Endothelial cell of umbilical vein (primary cell): ENCODE data around the gene FBXO44. TPM values are rescaled to one million over a fixed set of nuclear protein-coding genes. Genes with fewer than 3 reads are reported as not detected.

Experiments
- BruUV-seq: library from RNA; stranded (reverse); fragments of 400-500 nt; replicated peaks from 2 replicates; lab custom pipeline; 2021; lab: Mats Ljungman, UMichigan
- CTCF ChIA-PET: fragments of 300-600, 350-600 bp; sonication (Branson Sonifier 250); formaldehyde crosslinking; loops from one replicate; lab custom pipeline; 2021; ENCODE audit warnings: antibody characterized with exemption, inconsistent platforms; lab: Charles Lee
- POLR2A ChIA-PET: fragments of 300-600, 350-600 bp; sonication (Branson Sonifier 250); formaldehyde crosslinking; loops from one replicate; lab custom pipeline; 2021; ENCODE audit warnings: antibody characterized with exemption, inconsistent platforms; lab: Charles Lee
- DNase-seq: peaks from one replicate; pipeline ENCODE4 v3.0.0-alpha.2; 2011; ENCODE audit warnings: low read depth, low spot score
- FAIRE-seq: peaks from 2 replicates; lab custom pipeline; 2011; peaks lifted over from hg19 to GRCh38; lab: Jason Lieb, UNC
- H2AFZ ChIP-seq: 2 replicates; pipeline ENCODE4 v1.6.0; 2012; ENCODE audit warnings: low read depth, low read length, control low read depth, inconsistent platforms
- H3K27ac ChIP-seq: 2 replicates; pipeline ENCODE4 v1.5.1; 2011; ENCODE audit warnings: low read depth, mild to moderate bottlenecking, control low read depth, low read length, moderate library complexity; ENCODE audit not compliant: insufficient read depth
- H3K27me3 ChIP-seq, 2 experiments: 2 replicates each; pipeline versions ENCODE4 v1.6.0 to v1.6.1; 2011; ENCODE audit warnings: low read length in 2 of 2, mixed read lengths in 1 of 2; ENCODE audit not compliant: control insufficient read depth in 2 of 2, insufficient read depth in 2 of 2
- H3K36me3 ChIP-seq, 2 experiments: 2 replicates in 1 of 2; 3 replicates in 1 of 2; pipeline ENCODE4 v1.5.1; 2011; ENCODE audit warnings: low read length in 2 of 2, mild to moderate bottlenecking in 1 of 2, moderate library complexity in 1 of 2; ENCODE audit not compliant: control insufficient read depth in 2 of 2, insufficient read depth in 2 of 2; ENCODE audit errors: extremely low read depth in 1 of 2
- H3K4me1 ChIP-seq: 3 replicates; pipeline ENCODE4 v1.5.1; 2011; ENCODE audit warnings: mild to moderate bottlenecking, low read length; ENCODE audit not compliant: control insufficient read depth, insufficient read depth; ENCODE audit errors: extremely low read depth
- H3K4me2 ChIP-seq: 2 replicates; pipeline ENCODE4 v1.6.1; 2011; ENCODE audit warnings: low read length, control low read depth, mixed read lengths; ENCODE audit not compliant: insufficient read depth
- H3K4me3 ChIP-seq, 3 experiments: fragments of 200-600 bp in 1 of 3; sonication (generic), shearing (Covaris generic) in 1 of 3; replicated peaks in 1 of 3; 2 replicates each; pipeline ENCODE4 v1.5.1; 2011 to 2016; ENCODE audit warnings: control low read depth in 3 of 3, low read length in 3 of 3, mild to moderate bottlenecking in 2 of 3, inconsistent platforms in 1 of 3, low read depth in 1 of 3, moderate library complexity in 1 of 3; ENCODE audit not compliant: insufficient read depth in 1 of 3
- H3K79me2 ChIP-seq: 2 replicates; pipeline ENCODE4 v1.6.0; 2012; ENCODE audit warnings: low read length, inconsistent platforms; ENCODE audit not compliant: control insufficient read depth, insufficient read depth
- H3K9ac ChIP-seq: replicated peaks from 2 replicates; pipeline ENCODE3; 2011; ENCODE audit warnings: low read length, control low read depth; ENCODE audit not compliant: insufficient read depth; ENCODE audit errors: extremely low read depth
- H3K9me1 ChIP-seq: replicated peaks from 3 replicates; pipeline ENCODE4 v1.6.0; 2011; ENCODE audit warnings: mild to moderate bottlenecking, low read length; ENCODE audit not compliant: control insufficient read depth, insufficient read depth; ENCODE audit errors: extremely low read depth
- H3K9me3 ChIP-seq: replicated peaks from 2 replicates; pipeline ENCODE4 v1.5.1; 2012; ENCODE audit warnings: low read length, inconsistent platforms; ENCODE audit not compliant: control insufficient read depth, insufficient read depth
- H4K20me1 ChIP-seq: replicated peaks from 2 replicates; pipeline ENCODE3; 2011; ENCODE audit warnings: mild to moderate bottlenecking, low read length; ENCODE audit not compliant: control insufficient read depth, insufficient read depth; ENCODE audit errors: extremely low read depth
- CTCF ChIP-seq, 2 donors: IDR thresholded peaks; 1 replicate in 1 of 2; 2 replicates in 1 of 2; pipeline ENCODE4 v1.5.1; 2011; ENCODE audit warnings: low read length in 2 of 2, mild to moderate bottlenecking in 2 of 2, moderate library complexity in 2 of 2, control low read depth in 1 of 2, inconsistent platforms in 1 of 2, low read depth in 1 of 2; ENCODE audit not compliant: insufficient read depth in 1 of 2; ENCODE audit errors: extremely low read depth in 1 of 2
- EZH2 ChIP-seq: IDR thresholded peaks from 2 replicates; pipeline ENCODE4 v1.6.1; 2012; ENCODE audit warnings: borderline replicate concordance, low read depth, mild to moderate bottlenecking, moderate library complexity, low read length, inconsistent platforms; ENCODE audit not compliant: severe bottlenecking
- FOS ChIP-seq: IDR thresholded peaks from 2 replicates; pipeline ENCODE4 v1.6.1; 2011; ENCODE audit warnings: mild to moderate bottlenecking, low read length, moderate library complexity, borderline replicate concordance; ENCODE audit not compliant: insufficient read depth
- GATA2 ChIP-seq: IDR thresholded peaks from 2 replicates; pipeline ENCODE4 v1.7.0; 2011; ENCODE audit warnings: low read depth, mild to moderate bottlenecking, moderate library complexity, mixed read lengths, low read length; ENCODE audit not compliant: insufficient read length, insufficient read depth
- JUN ChIP-seq: IDR thresholded peaks from 2 replicates; pipeline ENCODE4 v1.6.1; 2011; ENCODE audit warnings: borderline replicate concordance, low read depth; ENCODE audit not compliant: insufficient read length, insufficient read depth
- MAX ChIP-seq: IDR thresholded peaks from 2 replicates; pipeline ENCODE4 v1.6.1; 2011; ENCODE audit not compliant: insufficient read depth, insufficient read length
- MYC ChIP-seq: IDR thresholded peaks from one replicate; pipeline ENCODE4 v1.6.1; 2011; ENCODE audit warnings: mild to moderate bottlenecking, low read depth, low read length
- POLR2A ChIP-seq: IDR thresholded peaks from 2 replicates; pipeline ENCODE4 v1.6.1; 2012; ENCODE audit warnings: low read depth, mild to moderate bottlenecking, control low read depth, low read length
- POLR2AphosphoS5 ChIP-seq: IDR thresholded peaks from 2 replicates; pipeline ENCODE4 v1.6.1; 2012; ENCODE audit warnings: low read depth, mild to moderate bottlenecking, control low read depth, low read length, moderate library complexity; ENCODE audit not compliant: insufficient read depth
- dilution Hi-C: fragments of 300-500 bp; cut with MboI; formaldehyde crosslinking; loops from one replicate; pipeline ENCODE4 v1.15.0; 2019; ENCODE audit warnings: low sequenced_read_pairs; ENCODE audit not compliant: extremely low pct_ligation_motif_present
- intact Hi-C: fragments of 100-400 bp; cut with micrococcal nuclease; formaldehyde crosslinking; loops from one replicate; pipeline ENCODE4 v1.10.0; 2022
- polyA plus RNA-seq, 4 experiments: library from polyadenylated mRNA; depleted of rRNA in 3 of 4; stranded (reverse) in 3 of 4; unstranded in 1 of 4; fragments of >200 nt; gene quantifications; 2 replicates each; pipeline versions ENCODE4 v1.2.1 to v1.2.3, GENCODE V29; 2011 to 2012; ENCODE audit warnings: missing spikeins in 1 of 4
- total RNA-seq: library from RNA; stranded (reverse); gene quantifications from 2 replicates; pipeline ENCODE4 v1.2.3, GENCODE V29; 2021

FBXO44 gene
- total and polyA plus RNA-seq, 2 donors (not counting 3 experiments of a cell fraction or from before 2014, with no cell fraction given) = 16.8 to 22.5 TPM

GRCh38 chr1:11682799-11683198 is 28.1 kb downstream of the FBXO44 start:
- no peak for TF ChIP-seq FOS
- no peak for TF ChIP-seq POLR2A
- TF ChIP-seq MAX = no peak
- TF ChIP-seq POLR2AphosphoS5 = no peak
- intact Hi-C loops (loop anchor here (5.0 kb wide), 2 partner anchors 35 to 300 kb away; partner anchors contain the start of gene MFN2), dilution Hi-C loops (no loop called here)
- H3K79me2 ChIP-seq = no peaks in the 10 kb centered on the region
- no TSS peak for BruUV-seq
- H3K4me2 ChIP-seq = no peak overlapping the region
- no peaks in the 10 kb centered on the region for H3K9me3 ChIP-seq
- POLR2A ChIA-PET = no interaction called here
- no peaks in the 10 kb centered on the region for H4K20me1 ChIP-seq
- no peak for FAIRE-seq
- H3K27ac ChIP-seq = no peak overlapping the region
- no peak overlapping the region for H3K9ac ChIP-seq
- no peak overlapping the region for H3K4me3 ChIP-seq
- no peak overlapping the region for H2AFZ ChIP-seq
- DNase-seq = no peak
- H3K27me3 ChIP-seq = peaks cover 11 to 12% of the 10 kb centered on the region in 2 experiments
- CTCF ChIA-PET = interaction anchor here (1.3 to 3.4 kb wide), 6 partner anchors 8 to 37 kb away, joined by 3 to 27 read pairs (median 8); partner anchors contain the start of genes DRAXIN and FBXO6
- no peaks in the 10 kb centered on the region for H3K36me3 ChIP-seq
- no peaks in the 10 kb centered on the region for H3K9me1 ChIP-seq
- H3K4me1 ChIP-seq = peaks cover 7% of the 10 kb centered on the region

GRCh38 chr1:11684070-11684469 is 29.4 kb downstream of the FBXO44 start:
- no peaks in the 10 kb centered on the region for H3K9me1 ChIP-seq
- peaks cover 11 to 12% of the 10 kb centered on the region in 2 experiments for H3K27me3 ChIP-seq
- no peaks in the 10 kb centered on the region for H3K9me3 ChIP-seq
- FAIRE-seq (no peak), DNase-seq (no peak)
- no peak for TF ChIP-seq CTCF (IDR thresholded peaks at IDR 0.05; ENCODE audit: extremely low read depth in 1 of 2, insufficient read depth in 1 of 2, low read depth in 1 of 2, low read length in 2 of 2)
- no peak for TF ChIP-seq FOS
- TF ChIP-seq GATA2 = no peak
- no peak for TF ChIP-seq EZH2
- no peak for TF ChIP-seq JUN
- no peak for TF ChIP-seq POLR2AphosphoS5
- TF ChIP-seq POLR2A = no peak
- TF ChIP-seq MYC = no peak
- no peak for TF ChIP-seq MAX
- no peak overlapping the region for H3K27ac ChIP-seq
- H3K4me1 ChIP-seq = peaks cover 7% of the 10 kb centered on the region
- no peaks in the 10 kb centered on the region for H4K20me1 ChIP-seq
- no peak overlapping the region for H3K4me2 ChIP-seq
- H3K4me3 ChIP-seq = no peak overlapping the region
- CTCF ChIA-PET = interaction anchor here (0.6 to 3.4 kb wide), 2 partner anchors 20 to 27 kb away, joined by 3 to 17 read pairs; partner anchors contain the start of gene FBXO6
- no peaks in the 10 kb centered on the region for H3K79me2 ChIP-seq
- BruUV-seq = no TSS peak
- H3K36me3 ChIP-seq = no peaks in the 10 kb centered on the region
- POLR2A ChIA-PET = no interaction called here
- dilution Hi-C loops = no loop called here
- no peak overlapping the region for H3K9ac ChIP-seq
- H2AFZ ChIP-seq = no peak overlapping the region
- intact Hi-C loops = loop anchor here (5.0 kb wide), 2 partner anchors 33 to 298 kb away; partner anchors contain the start of gene MFN2
